ENCODE measurements around the gene HOTAIR.

The HOTAIR gene

DNA sequence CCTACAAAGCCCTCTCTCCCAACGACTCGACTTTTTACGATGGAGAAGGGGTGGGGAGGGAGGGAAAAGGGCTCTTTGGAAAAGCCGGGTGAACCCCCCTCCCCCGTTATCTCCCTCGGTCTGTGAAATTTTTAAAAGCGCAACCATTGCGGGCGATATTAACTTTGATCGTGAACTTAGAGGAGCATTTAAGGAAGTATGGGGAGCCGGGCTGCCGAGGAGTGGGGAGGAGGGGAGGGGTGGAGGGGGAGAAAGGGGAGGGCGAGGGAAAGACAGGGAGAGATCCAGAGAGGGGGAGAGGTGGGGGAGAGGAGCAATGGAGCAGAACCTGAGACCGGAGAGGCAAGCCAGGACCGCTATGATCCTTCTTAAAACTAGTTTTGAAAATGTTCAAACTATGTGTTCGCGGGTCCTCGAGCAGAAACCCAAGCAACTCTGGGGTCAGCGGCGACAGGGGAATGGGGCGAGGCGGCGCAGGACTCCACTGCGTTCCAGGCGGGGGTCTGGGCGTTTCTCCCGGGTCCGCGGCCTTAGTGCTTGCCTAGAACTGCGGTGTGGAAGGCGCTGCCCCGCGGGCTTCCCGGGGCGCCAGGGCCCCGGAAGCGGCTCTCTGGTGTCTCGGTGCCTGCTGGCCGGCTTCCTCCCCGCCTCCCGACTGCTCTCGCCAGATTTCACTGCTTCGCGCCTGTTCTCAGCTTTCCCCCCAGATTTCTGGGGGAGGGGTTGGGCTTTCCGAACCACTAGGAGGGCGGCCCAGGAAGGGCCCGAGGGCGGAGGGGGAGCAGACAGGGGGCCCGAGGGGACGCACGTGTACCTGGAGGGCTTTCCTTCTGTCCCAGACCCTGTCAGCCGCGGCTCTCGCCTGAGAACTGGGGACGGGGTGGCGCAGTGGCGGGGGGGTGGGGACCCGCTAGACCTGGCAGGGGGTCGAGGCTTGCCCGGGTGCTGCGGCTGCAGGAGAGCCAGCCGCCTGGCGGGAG lies at the start of gene HOTAIR:
TSS of gene HOTAIR (minus strand) at position 871 of the 980 bp plus-strand sequence.
- TF ChIP-seq, protein P1, sequence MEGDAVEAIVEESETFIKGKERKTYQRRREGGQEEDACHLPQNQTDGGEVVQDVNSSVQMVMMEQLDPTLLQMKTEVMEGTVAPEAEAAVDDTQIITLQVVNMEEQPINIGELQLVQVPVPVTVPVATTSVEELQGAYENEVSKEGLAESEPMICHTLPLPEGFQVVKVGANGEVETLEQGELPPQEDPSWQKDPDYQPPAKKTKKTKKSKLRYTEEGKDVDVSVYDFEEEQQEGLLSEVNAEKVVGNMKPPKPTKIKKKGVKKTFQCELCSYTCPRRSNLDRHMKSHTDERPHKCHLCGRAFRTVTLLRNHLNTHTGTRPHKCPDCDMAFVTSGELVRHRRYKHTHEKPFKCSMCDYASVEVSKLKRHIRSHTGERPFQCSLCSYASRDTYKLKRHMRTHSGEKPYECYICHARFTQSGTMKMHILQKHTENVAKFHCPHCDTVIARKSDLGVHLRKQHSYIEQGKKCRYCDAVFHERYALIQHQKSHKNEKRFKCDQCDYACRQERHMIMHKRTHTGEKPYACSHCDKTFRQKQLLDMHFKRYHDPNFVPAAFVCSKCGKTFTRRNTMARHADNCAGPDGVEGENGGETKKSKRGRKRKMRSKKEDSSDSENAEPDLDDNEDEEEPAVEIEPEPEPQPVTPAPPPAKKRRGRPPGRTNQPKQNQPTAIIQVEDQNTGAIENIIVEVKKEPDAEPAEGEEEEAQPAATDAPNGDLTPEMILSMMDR (conservative IDR thresholded peaks at IDR 0.05; ENCODE audit: low read depth, low read length): no peak
- no peak within 1 kb of the TSS for H3K4me3 ChIP-seq (ENCODE audit: low read depth, low read length)
- no peak for DNase-seq (ENCODE audit: low read depth)

DNA sequence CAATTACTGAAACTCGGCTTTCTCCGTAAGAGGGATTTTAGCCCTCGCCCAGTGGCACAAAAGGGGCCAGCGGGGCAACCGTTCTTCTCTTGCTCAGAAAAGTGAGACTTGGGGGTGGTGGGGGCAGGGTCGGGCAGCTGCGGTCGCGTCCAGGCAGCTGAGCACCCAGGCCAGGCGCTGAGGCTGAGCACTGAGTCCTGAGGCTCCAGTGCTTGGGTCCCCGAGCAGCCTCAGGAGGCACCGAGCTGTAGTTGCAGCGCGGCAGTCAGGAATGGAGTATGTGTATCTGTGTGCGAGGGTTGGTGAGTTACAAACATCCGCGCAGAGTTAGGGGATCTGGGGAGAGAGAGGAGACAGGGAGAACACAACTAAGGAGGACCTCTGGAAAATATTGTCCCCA lies 49.4 kb upstream of the HOTAIR start:
- no peak for DNase-seq (ENCODE audit: low read depth)
- no peak overlapping the region for H3K4me3 ChIP-seq (ENCODE audit: low read depth, low read length)
- TF ChIP-seq, protein P1 (conservative IDR thresholded peaks at IDR 0.05; ENCODE audit: low read depth, low read length): no peak

DNA sequence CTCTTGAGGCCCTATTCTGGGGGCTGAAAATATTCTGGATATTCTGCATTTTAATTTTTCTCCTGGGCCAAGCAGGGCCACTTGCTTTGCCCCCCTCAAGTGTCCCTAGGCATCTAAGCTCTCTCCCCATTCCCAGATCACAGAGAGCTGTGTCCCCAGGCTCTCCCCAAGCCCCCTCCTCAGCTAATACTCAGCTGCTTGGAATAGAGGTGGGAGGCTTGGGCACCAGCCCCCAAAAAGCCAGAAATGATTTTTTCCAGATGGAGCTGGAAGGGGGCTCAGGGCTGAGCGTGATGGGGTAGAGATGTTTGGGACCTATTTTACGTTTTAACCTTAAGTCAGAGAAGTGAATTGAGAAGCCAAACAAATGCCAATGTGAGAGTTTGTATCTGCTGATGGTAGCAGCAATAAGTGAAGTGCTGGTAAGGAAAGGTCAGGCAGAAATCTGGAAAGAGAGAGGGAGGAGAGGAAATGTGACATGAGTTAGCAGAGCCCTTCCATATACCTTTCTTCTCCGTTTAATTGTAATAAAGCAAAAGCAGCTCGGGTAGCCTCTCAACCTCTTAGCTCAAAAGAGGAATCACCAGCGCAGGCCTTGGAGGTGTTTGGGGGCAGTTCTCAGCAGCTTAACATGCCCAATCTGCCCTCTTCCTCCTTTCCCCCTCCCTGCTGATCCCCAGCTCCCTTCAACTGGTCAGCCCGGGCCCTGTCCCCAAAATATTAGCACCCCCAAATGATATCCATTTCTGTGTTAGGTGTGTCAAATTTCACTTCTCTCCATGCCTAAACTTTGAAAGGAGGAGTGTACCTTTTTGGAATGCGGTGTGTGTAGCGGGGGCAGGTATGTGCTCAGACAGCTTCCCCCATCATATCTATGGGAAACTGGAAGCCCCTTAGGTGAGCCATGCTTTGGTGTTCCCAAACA lies 48.5 kb upstream of the HOTAIR start:
- TF ChIP-seq, protein P1 (conservative IDR thresholded peaks at IDR 0.05; ENCODE audit: low read depth, low read length): no peak
- no peak for DNase-seq (ENCODE audit: low read depth)
- H3K4me3 ChIP-seq (ENCODE audit: low read depth, low read length): no peak overlapping the region

DNA sequence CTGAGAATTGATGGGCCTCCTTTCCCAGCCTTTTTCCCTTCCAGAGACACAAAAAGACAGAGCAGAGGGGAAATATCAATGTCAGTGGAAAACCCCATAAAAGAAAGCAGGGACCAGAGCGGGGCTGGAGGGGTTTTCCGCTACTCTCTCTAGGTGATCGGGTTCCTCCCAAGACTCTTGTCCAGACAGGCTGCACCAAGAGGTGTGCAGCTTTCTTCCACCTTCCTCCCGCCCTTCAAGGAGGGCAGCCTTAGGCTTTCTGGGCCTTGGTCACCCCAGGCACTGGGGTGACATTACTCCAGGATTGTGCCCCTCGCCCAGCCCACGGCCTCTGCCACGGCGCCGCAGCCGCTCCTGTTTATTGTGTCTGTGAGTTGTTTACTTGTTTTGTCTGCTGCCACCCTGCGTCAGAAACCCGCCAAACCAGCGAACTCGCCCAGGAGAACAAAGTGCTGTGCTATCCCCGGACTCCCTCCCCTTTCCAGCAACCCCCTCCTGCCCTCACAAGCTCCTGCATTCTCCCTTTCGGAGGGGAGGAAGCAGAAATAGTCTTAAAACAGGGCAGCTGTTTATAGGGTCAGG lies 46.8 kb upstream of the HOTAIR start:
- H3K4me3 ChIP-seq (ENCODE audit: low read depth, low read length): no peak overlapping the region
- DNase-seq (ENCODE audit: low read depth): no peak
- TF ChIP-seq, protein P1 (conservative IDR thresholded peaks at IDR 0.05; ENCODE audit: low read depth, low read length): no peak

DNA sequence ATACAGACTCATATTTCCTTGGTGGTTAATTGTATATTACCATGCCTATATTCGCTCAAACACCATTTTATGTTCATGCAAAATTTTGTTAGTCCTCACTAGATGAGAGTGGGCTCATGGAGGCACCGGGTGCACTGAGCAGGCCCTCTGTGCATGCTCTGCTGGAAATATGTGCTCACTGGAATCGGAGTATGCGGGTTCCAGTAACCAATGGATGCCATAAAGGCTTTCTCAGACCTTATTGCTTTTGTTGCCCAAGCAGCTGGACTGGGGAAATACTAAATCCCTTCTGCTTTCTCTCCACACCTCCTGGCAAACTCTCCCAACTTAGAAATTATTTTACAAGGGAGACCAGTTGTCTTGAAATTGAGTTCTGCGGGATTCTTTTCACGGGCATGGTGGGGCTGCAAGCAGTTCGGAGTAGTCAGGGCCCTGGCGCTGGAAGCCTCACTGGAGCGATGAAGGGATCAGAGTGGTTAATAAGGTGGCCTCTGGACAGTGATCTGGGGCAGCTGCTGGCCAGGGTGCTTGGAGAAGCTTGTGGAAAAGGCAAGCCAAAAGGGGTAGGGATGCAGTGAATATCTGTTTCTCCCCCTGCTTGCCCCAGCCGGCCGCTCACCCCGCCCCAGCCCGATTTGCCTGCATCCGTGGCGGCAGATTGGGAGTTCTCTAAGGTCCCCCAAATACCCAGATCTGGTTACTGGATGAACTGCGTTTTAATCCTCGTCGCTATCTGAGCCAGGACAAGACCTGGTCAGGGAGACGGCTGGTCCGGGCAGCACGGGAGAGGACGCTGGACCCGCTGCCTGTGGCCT lies 46.0 kb upstream of the HOTAIR start:
- TF ChIP-seq, protein P1 (conservative IDR thresholded peaks at IDR 0.05; ENCODE audit: low read depth, low read length): no peak
- DNase-seq (ENCODE audit: low read depth): no peak
- H3K4me3 ChIP-seq (ENCODE audit: low read depth, low read length): no peak overlapping the region

Data from choroid plexus epithelial cell (primary cell).